22Rv1 (cell line): Measurements from ENCODE around the gene PEX26.

Experiments used
- H3K27ac ChIP-seq: fragments of 450-650 bp; 2 replicates; pipeline ENCODE4 v1.5.1; 2017
- CTCF ChIP-seq: fragments of 450-650 bp; IDR thresholded peaks from 2 replicates; pipeline ENCODE4 v1.5.1; 2017; ENCODE audit warnings: mild to moderate bottlenecking
- ZFX ChIP-seq: fragments of 450-650 bp; IDR thresholded peaks from 2 replicates; pipeline ENCODE4 v1.6.1; 2017; ENCODE audit warnings: antibody characterized with exemption, borderline replicate concordance

PEX26 gene

GRCh38 chr22:18064636-18065035, 13.2 kb upstream of the PEX26 start:
- no peak overlapping the region for H3K27ac ChIP-seq
- no peak for TF ChIP-seq ZFX
- TF ChIP-seq CTCF = no peak

GRCh38 chr22:18065256-18065655, 12.5 kb upstream of the PEX26 start:
- TF ChIP-seq CTCF = no peak
- TF ChIP-seq ZFX = no peak
- H3K27ac ChIP-seq = no peak overlapping the region

- TF ChIP-seq CTCF (no peak), ZFX (no peak)
- H3K27ac ChIP-seq = no peak overlapping the region
Measured at GRCh38 chr22:18066181-18066859, 11.5 kb upstream of the PEX26 start.

GRCh38 chr22:18067121-18067520, 10.7 kb upstream of the PEX26 start:
- H3K27ac ChIP-seq = no peak overlapping the region; the same call in 1 of the 2 replicates
- no peak for TF ChIP-seq ZFX
- TF ChIP-seq CTCF = no peak

GRCh38 chr22:18067548-18068341, 10.0 kb upstream of the PEX26 start:
- TF ChIP-seq CTCF (no peak), ZFX (no peak)
- peak overlapping the region; percentile 61 for H3K27ac ChIP-seq

- peak overlapping the region; percentile 61 for H3K27ac ChIP-seq
- TF ChIP-seq CTCF = no peak
- no peak for TF ChIP-seq ZFX
Measured at GRCh38 chr22:18068381-18068988, 9.3 kb upstream of the PEX26 start.
